ENCODE results near the gene CMTM7.

Gene CMTM7
- 5.9 to 55.2 (median 36.5) reads per million in 17 experiments for total RNA-seq

GRCh38 chr3:32391643-32392535, at the start of gene CMTM7:
Gene CMTM7, plus strand, starts transcription at chr3:32391853. Its CDS starts 54 bp downstream, at chr3:32391907.
- DNase-seq = peak; percentile 75 to 93 (median 87)

- DNase-seq = no peak
Measured at GRCh38 chr3:32347343-32348125, 44.1 kb upstream of the CMTM7 start.

- DNase-seq = no peak
Measured at GRCh38 chr3:32349184-32349583, 42.5 kb upstream of the CMTM7 start.

GRCh38 chr3:32352563-32352962, 39.1 kb upstream of the CMTM7 start:
- peak in 2 of 4 experiments; percentile 19 to 25 for DNase-seq

- no peak for DNase-seq
Measured at GRCh38 chr3:32353351-32353750, 38.3 kb upstream of the CMTM7 start.

- no peak for DNase-seq
Measured at GRCh38 chr3:32354362-32354778, 37.3 kb upstream of the CMTM7 start.

- no peak for DNase-seq
Measured at GRCh38 chr3:32355751-32356291, 35.8 kb upstream of the CMTM7 start.

- DNase-seq = no peak
Measured at GRCh38 chr3:32359766-32360492, 31.7 kb upstream of the CMTM7 start.

GRCh38 chr3:32360493-32360827, 31.2 kb upstream of the CMTM7 start:
- no peak for DNase-seq

GRCh38 chr3:32366638-32367397, 24.8 kb upstream of the CMTM7 start:
- DNase-seq = no peak

GRCh38 chr3:32367442-32367841, 24.2 kb upstream of the CMTM7 start:
- no peak for DNase-seq

- DNase-seq = no peak
Measured at GRCh38 chr3:32371461-32372212, 20.0 kb upstream of the CMTM7 start.

- DNase-seq = no peak
Measured at GRCh38 chr3:32372213-32372490, 19.5 kb upstream of the CMTM7 start.

GRCh38 chr3:32373276-32373675, 18.4 kb upstream of the CMTM7 start:
- no peak for DNase-seq

GRCh38 chr3:32373844-32374243, 17.8 kb upstream of the CMTM7 start:
- no peak for DNase-seq

GRCh38 chr3:32374788-32375595, 16.7 kb upstream of the CMTM7 start:
- DNase-seq = peak; percentile 82 to 92 (median 88)

- DNase-seq = no peak
Measured at GRCh38 chr3:32375596-32375930, 16.1 kb upstream of the CMTM7 start.

- DNase-seq = peak in 1 of 4 experiments; percentile 41
Measured at GRCh38 chr3:32376115-32376514, 15.5 kb upstream of the CMTM7 start.

GRCh38 chr3:32379831-32380500, 11.7 kb upstream of the CMTM7 start:
- DNase-seq = peak in 3 of 4 experiments; percentile 11 to 62 (median 62)

GRCh38 chr3:32381922-32382321, 9.7 kb upstream of the CMTM7 start:
- no peak for DNase-seq
